GM18868 (cell line): ENCODE results near the gene FGD1.
"Not testable (repeated sequence)": the region's sequence is repeated elsewhere in the genome, so short reads cannot be mapped to it uniquely, and the experiment has no call there.

ENCODE experiments used
- ATAC-seq: cut with Tn5 transposase; IDR thresholded peaks from one replicate; pipeline ENCODE4 v1.9.1; 2021; ENCODE audit warnings: mild to moderate bottlenecking, moderate library complexity; ENCODE audit not compliant: unreplicated experiment

FGD1 gene

DNA sequence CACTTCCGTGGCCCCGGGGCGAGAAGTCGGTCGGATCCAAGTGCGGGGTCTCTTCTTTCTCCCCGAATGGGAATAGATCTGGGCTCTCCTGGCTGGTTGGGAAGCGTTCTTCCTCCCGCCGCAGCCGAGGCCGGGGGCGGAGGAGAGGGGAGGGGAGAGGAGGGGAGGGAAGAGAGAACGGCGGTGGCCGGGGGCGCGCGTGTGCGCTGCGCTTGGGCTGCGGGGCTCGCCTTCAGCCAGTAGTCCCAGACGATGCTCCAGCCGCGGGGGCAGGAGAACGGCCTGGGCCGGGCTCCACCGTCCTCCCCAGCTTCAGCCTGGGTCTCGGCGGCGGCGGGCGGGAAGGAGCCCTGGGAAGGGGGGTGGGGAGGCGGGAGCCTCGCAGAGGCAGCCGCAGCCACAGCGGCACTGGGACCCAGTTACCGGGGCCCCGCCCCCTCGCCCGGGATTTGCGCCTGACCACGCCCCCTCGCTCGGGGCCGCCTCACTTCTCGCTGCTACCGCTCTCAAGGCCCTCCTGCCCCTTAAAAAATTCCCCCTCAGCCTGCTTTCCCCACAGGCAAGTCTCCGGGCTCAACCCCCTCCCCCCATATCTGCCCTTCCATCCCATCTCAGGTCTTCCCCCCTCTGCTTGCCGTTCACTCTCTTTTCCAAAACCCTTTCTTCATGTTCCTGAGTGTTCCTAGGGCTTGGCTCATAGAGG lies at the start of gene FGD1:
Gene FGD1, minus strand, starts transcription at position 421 of the 703 bp plus-strand sequence. CDS start 802 bp downstream, outside the sequence.
- peak; percentile 59 for ATAC-seq

DNA sequence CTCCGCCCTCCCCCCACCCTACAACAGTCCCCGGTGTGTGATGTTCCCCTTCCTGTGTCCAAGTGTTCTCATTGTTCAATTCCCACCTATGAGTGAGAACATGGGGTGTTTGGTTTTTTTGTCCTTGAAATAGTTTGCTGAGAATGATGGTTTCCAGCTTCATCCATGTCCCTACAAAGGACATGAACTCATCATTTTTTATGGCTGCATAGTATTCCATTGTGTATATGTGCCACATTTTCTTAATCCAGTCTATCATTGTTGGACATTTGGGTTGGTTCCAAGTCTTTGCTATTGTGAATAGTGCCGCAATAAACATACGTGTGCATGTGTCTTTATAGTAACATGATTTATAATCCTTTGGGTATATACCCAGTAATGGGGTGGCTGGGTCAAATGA lies 46.2 kb upstream of the FGD1 start:
- ATAC-seq: not testable (repeated sequence)

DNA sequence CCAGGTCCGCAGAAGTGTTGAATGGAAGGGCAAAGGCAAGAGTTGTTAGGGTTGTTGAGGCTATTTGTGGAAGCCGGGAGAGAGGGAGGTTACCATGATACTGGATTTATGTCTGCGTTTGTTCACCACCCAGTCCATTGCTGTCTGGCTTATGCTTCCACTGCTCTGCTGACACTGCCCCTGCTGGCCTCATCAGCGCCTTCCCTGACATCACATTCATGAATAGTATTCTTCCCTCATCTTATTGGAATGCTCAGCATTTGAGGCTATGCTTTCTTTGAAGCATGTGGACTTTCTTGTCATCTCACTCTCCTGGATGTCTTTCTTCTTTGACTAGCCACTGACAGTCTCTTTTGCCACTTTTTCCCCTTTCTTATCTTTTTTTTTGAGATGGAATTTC lies 44.3 kb upstream of the FGD1 start:
- no peak for ATAC-seq

DNA sequence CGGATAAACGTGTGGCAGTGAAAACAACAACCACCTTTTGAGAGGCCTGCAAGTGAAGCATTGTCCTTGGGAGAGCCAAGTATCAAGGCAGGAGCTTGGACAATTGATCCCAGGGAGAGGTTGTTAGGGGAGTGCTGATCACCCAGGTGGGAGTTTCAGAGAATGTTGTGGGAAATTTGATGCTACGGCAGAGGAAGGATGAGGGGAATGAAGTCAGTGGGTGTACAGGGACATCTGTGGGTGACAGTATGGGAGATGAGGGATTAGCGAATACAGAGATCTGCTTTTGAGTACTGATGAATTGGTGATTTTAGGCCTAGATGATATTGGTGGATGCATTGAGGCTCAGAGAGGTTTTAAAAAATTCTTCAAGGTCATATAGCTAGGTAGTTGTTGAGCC lies 38.2 kb upstream of the FGD1 start:
- ATAC-seq: no peak

DNA sequence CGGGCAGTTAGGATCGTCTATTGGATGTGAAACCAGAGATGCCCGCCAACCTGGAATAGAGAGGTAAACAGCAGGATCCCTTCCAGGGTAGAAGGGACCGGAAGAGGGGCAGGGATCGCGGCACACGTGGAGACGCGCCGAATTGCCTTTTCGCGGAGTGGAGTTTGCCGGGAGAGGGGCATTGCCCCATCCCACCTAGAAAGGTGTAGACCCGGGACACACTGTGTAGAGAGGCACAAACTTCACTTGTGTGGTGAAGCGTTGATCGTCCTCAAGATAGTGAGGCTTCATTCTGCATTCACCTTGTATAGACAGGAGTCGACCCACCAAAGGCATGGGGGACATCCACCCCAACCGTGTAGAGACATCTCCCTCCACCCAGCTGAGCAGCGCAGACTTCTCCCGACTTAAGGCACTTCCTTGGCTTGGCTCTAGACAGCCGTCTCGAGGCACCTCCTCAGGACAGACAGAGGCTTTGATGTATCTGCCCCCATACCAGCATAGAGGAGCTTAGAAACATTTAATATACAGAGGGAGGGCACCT lies 34.4 kb upstream of the FGD1 start:
- peak; percentile 21 for ATAC-seq

DNA sequence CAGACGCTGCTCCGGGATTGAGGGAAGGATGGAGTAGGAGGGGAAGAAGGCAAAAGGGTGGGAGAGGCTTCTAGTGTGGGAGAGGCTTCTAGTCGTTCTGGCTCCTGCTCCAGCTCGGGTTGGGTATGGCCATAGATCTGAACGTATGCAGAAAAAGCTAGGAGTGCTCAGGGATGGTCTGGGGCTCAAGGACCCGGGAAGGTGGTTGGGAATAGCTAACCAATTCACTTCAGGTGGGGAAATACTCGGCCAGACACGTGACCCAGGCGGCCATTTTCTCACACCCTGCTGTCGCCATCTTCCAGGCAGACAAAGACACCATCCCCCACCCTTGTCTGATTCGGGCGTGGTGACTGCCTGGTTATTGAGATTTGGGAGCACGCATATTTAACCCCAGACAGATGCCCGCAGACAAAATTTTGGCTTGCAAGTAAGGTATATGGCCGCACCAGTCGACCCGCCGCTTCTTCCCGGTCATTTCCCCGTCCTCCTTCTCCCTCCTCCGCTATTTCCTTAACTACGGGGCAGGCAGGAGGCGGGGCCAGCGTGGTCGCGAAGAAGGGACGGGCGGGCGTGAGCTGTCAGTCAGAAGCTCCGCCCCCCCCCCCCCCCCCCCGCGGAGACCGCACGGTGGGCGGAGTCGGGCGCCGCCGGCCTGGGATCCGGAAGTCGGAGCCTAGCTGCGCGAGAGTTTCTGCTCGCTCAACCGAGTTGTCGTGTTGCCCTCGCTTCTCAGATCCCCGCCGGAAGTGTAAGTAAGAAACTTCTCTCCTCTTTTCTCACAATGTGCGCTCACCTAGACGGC lies 33.7 kb upstream of the FGD1 start, which contains the start of gene GNL3L:
Gene GNL3L, plus strand, starts transcription at position 668 of the 805 bp plus-strand sequence. CDS start 2,348 bp downstream, outside the sequence.
- ATAC-seq: peak; percentile 88

DNA sequence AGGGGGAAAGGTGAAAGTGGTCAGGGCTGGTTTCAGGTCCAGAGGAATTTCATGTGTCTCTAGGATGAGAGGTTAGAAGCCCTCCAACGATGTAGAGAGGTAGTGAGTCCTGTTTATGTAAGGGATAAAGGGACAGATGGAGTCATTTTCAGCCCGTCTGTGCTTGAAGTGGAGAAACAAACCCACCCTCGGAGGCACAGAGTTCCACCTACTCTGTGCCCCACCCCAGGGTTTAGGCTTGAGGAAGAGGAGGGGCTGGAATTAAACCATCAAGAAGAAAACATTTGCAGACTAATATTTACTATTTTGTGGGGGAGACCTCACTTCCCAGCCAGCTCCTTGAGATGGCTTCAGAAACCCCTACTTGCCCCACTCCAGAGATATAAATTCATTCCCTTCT lies 33.1 kb upstream of the FGD1 start:
- ATAC-seq: no peak

DNA sequence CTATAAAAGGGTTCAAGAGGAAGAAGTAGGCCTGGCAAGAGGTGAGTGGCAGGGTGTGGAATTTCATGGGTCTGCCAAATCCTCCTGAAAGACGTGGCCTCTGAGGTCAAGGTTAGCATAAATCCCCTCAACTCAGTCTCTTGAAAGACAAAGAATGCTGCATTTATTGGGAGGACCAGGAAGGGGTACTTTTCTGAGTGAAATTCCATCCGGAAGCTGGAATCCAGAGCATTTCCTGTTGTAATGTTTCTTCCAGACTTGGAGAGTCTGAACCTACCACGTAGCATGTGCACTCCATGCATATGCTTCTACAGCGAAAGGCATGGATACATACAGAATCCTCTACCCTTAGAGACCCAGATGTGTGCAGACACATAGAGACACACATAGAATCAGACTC lies 13.4 kb upstream of the FGD1 start:
- no peak for ATAC-seq

DNA sequence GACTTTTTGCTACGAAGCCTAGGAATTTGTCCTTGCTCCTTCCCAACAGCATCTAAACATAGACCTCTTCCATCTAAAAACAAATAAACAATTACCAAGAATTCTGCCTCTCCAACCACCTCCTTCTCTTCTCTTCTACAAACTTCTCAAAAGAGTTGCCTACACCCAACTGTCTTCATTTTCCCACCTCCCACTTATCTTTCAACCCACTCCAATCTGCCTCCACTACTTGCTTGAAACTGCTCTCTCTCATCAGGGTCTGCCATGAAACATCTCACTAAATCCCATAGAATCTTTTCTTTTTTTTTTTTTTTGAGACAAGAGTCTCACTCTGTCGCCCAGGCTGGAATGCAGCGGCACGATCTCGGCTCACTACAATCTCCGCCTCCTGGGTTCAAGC lies 902 bp upstream of the FGD1 start:
- ATAC-seq: no peak

DNA sequence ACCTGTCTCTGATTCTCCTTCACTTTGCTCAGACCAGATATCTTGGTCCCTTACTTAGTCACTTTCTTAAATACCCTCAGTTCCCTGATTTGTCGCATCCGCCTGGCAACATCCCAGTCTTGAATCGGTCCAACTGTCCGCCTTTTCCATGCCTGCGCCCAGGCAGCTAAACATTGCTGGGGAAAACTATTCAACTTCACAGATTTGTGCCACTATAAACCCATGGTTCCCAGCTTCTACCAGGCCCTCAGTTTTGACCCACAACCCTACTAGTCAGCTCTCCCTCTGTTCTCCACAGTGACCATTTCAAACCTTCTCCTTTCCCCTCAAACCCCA lies 451 bp upstream of the FGD1 start:
- no peak for ATAC-seq

DNA sequence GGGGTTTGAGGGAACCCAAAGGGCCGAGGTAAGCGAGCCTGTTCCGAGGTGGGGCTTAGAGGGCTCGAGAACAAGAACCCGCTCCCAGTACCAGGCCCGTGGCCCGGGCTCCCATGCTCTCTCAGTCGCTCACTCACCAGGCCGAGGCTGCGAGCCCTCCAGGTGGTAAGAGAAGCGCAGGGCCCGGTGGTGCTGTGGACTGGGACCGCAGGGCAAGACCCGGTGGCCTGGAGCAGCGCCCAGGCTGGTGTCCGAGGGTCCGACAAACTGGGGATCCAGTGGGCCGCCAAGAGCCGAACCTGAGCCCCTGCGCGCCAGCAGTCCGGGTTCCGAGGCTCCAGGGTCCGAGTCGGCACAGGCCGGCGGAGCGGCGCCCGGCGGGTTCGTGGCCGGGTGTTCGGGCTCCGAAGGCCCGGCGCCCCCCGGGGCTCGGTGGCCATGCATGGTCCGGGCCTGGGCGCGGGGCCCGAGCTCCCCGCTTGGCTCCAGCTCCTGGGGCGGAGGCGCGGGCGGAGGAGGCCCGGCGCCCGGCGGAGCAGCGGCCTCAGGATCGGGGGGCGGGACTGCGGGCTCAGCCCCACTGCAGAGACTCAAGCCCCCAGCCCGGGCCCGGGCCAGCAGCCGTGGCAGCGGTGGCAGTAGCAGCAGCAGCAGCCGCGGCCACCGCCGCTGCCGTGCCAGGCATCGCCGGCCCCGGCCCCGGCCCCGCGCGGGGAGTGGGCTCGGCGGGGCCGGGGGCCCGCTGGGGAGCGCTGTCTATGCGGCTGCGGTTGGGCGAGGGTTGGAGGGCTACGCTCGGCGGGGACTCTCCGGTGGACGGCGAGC lies 833 bp downstream of the FGD1 start:
- ATAC-seq: peak; percentile 12

DNA sequence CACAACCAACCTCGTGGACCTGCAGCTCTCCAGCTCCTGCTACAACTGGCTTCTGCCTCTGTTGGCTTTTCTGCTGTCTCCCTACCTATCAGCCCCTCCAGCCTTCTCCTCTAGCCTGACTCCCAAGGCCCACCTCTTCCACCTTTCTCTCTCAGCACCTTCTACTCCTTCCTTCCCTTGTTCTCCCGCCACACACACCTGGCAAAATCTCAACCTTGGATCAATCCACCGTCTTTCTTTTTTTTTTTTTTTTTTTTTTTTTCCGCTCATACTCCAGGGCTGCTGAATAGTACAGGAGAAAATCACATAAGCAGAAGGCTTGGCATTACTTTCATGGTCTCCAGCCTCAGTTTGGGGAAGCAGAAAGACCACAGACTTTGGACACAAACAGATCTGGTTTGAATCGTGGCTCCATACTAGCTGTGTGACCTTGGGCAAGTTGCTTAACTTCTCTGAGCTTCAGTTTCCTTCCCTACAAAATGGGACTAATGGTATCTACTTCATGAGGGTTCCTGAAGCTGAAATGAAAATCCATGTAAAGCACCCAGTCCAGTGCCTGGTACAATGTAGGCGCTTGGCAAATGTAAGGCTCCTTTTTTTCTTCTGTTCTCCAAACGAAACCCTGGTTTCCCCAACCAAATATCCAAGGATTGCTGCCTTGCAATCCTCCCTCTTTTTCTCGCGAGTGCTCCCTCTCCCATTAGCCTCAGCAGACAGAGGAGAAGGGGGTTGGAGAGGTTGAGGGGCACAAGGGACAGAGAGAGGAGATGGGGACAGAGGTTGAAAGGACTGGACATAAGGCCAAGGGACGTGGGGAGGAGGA lies 1.7 kb downstream of the FGD1 start:
- no peak for ATAC-seq

DNA sequence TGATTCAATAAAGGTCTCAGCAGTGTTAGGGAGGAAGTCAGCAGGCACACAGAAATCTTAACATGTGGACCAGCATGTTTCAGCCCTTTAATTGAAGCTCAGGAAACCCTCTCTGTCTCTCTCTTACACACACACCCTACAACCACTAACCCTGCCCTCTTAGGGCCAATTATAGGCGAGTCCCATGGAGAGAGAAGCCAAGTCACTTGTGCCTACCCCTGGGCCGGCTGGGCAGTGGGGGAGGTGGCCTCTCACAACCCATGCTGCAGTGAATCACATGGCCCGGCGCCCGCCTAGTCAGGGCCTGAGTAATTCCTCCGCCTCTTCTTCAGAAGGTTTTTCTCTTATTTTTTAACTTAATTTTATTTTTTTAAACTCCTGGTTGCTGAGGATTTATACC lies 3.7 kb downstream of the FGD1 start:
- ATAC-seq: no peak

DNA sequence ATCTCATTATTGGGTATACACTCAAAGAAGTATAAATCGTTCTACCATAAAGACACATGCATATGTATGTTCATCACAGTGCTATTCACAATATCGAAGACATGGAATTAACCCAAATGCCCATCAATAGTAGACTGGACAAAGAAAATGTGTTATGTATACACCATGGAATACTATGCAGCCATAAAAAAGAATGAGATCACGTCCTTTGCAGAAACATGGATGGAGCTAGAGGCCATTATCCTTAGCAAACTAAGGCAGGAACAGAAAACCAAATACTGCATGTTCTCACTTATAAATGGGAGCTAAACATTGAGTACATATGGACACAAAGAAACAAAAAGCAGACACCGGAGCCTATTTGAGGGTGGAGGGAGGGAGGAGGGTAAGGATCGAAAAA lies 6.2 kb downstream of the FGD1 start:
- ATAC-seq: not testable (repeated sequence)

DNA sequence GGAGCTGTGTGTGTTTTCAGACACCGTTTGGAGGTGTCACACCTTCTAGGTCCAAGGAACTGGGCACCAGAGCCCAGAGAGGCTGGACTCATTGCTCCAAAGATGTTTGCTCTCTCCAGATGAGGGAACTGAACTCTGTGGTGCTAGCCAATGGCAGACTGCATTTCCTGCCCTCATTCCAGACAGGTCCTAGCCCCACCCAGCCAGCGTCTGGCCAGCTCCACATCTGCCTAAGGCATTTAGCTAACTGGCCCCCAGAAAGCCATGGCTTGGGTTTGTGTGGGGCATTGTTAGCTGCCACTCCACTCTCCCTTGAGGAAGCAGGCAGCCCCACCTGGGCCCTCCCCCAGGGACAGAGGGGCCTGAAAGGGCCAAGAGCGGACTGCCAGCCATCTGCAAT lies 11.4 kb downstream of the FGD1 start:
- no peak for ATAC-seq

DNA sequence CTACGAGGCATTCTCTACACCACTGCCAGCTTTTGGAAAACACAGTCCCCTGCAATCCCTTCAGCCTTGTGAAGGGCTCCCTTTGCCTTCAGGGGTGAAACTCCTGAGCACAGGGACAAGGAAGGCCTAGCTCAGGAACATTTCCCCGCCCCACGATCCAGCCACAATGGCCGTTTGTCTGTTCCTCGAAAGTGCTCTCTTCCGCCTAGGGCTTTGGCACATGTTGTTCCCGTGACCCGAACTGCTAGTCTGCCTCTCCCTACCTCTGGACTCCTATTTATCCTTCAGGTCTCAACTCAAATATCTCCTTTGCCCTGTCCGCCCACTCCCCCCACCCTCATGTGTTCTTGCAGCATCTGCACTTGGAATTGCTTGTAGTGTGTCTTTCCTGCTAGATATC lies 12.1 kb downstream of the FGD1 start:
- no peak for ATAC-seq

DNA sequence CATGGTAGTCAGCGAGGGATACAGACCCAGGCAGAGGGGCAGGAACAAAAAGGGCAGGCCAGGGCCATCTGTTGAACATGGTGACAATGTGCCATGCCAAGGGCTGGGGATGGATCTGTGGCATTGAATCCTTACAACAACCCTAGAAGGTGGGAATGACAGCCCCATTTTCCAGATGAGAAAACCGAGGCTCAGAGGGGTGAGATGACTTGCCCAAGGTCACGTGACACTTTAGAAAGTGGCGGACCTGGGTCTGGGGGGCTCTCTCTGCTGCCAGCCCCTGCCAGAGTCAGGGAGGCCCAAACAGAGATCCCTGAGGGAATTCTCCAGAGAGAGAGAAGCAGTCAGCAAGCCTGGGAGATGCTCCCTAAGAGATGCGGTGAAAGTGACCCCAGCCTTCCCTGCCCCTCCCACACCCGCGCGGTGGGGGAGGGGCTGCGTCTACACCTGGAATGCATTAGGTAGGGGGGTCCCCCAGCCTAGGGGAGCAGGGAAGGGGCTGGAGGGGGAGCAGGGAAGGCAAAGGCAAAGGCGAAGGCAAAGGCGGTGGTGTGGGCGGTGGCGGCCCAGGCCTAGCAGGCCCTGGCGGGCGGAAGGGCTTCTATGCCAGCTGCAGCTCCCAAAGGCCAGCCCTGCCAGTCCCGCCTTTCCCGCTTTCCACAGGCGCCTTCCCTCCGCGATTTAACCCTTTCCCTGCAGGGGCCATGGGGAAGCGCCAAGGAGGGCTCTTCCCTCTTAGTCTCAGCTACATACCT lies 13.0 kb downstream of the FGD1 start:
- no peak for ATAC-seq

DNA sequence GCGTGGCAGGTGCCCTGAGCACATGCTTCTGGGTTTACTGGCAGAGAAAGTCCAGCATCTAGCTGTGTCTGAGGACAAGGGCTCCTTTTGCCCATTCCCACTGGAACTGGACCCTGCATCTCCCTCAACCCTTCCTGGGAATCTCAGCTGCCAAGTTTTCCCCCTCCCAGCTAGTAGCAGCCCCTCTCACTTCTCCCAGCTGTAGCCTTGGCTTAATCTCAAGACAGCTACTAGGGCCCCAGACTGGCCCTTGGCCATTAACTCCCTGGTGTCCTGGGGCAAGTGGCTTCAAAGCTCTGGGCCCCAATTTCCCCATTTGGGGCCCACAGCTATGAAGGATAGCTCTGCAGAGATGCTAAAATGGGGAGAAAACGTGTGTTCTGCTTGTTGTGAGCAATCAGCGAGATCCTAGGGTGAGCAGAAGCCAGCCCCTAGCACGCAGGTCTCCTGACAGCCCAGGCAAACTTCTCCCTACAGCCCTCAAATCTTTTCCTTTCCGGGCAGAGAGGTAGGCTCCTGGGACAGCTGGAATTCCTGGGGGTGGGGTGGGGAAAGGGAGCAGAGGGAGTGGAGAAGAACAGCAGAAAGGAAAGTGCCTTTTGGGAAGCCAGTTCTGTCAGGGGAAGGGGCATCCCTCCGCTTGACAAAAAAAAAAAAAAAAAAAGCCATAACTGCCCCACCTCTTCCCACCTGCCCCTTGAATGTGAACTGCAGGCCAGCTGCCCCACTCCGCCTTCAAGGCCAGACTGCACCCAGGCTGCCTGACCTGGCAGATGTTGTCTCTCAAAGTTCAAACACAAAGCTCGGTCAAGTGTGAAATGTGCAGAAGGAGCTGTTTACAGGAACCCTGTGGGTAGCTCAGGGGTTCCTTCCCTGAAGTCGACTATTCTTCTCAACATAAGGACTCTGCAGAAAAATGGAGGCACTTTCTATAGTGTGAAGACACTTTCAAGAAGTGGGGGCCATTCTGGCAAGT lies 16.6 kb downstream of the FGD1 start:
- ATAC-seq: no peak
